Embryonic facial prominence (tissue), 1 donor: Measurements from ENCODE around the gene MLH1.

ENCODE experiments used
- DNase-seq: peaks from one replicate; pipeline ENCODE4 v3.0.0-alpha.2; 2016; ENCODE audit errors: extremely low spot score

MLH1 gene

DNA sequence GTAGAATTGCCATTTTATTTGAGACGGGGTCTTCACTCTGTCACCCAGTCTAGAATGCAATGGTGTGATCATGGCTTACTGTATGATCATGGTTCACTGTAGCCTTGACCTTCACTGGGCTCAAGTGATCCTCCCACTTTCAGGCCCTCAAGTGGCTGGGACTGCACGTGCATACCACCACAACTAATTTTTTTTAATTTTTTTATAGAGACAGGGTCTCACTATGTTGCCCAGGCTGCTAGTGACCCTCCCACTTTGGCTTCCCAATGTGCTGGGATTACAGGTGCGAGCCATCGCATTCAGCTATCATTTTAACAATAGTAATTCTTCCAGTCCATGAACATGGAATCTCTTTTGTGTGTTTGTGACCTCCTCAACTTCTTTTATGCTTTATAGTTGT lies 12.3 kb upstream of the MLH1 start:
- no peak for DNase-seq

DNA sequence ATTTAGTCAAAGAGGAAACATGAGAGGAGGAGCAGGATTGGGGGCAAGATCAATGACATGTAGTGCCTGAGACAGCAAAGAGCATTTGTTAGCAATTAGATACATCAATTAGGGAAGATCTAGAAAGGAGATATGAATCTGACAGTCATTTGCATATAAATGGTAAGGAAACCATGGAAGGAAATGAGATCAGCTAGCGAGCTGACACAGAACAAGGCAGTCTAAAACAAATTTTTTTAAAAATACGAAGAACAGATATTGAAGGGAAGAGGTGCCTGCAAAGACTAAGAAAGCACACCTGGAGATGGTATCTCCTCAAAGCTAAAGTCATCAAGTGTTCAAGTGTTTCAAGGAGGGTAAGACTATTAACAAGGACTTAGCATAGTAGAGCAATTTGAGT lies 5.0 kb upstream of the MLH1 start:
- no peak for DNase-seq

DNA sequence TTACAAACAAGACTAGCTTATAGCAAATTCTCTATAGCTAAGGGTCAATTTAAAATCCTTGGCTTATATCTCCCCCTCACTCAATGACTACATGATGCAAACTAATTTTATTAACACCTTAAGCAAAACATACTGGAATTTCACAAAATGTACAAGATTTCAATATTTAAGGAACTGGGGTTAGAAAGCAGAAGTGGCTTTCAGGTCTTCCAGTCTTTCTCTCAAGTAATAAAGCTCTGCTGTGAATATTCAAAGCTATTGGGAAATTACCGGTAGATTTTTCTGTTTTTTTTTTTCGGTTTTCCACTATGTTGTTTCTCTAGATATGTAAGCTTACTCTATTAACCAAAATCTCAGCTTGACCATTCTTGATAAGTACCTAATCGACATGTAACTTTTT lies 4.3 kb upstream of the MLH1 start:
- DNase-seq = no peak

DNA sequence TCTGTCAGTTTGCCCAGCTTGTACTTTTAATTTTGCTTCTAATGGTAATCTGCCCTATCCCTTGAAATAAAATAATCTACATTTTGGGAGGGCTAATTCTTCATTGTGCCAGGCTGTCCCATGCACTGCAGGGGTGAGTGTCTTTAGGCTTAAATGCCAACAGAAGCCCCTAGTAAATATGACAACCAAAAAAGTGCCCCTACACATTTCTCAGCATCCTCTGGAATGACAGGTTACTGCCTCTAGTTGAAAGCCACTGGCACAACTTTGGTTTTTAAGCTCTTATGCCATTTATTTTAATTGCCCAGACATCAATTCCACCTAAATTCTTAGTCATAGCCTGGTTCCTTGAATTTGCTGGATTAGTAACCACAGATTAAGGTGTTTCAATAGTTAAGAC lies 3.8 kb upstream of the MLH1 start:
- DNase-seq = no peak

DNA sequence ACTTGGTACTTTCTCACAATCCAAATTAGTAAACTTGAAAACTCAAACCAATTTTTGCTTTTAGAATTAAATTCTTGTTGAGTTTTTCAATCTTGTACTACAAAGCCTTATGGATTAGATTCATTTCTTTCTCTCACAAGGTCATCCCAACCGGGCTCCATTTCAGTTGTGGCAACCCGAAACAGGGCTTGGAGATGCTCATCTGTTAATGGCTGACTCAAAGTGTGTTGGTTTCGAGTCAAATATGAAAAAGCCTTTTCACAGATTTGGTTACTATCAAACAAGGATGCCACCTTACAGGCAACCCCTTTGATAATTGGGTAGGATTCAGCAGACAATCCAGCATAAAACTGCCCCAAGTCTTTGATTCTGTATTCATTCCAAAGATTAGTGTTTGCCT lies 2.2 kb upstream of the MLH1 start:
- no peak for DNase-seq

DNA sequence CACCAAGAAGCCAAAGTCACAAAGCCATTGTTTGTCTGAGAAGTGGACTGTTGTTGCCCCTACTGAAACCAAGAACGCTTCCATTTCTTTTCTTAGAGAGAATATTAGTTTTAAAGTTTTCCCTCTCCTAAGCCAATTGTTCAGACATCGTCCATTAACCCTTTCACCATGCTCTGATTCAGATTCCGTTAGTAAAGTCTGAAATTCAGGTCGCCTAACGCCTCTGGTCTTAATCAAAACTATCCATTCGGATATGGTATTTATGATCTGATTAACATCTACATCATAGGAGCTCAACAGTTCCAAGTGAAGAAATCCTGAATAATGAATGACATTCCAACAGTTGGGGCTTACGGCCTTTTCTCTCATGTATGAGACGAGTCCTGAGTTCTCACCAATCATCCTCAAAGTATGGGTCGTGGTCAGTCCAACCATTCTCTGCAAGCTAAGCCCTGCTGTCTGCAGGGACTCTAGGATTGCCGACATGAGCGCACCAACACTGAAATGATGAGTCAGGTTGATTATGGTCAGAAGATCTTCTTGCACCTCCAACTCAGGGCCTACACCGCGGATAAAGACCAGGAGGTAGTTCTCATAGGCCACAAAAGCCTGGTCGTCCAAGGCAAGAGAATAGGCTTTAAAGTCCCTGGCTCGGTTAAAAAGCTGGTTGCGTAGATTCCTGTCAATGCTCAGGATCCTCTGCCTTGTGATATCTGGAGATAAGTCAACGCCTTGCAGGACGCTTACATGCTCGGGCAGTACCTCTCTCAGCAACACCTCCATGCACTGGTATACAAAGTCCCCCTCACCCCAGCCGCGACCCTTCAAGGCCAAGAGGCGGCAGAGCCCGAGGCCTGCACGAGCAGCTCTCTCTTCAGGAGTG lies 1.2 kb upstream of the MLH1 start:
- no peak for DNase-seq

DNA sequence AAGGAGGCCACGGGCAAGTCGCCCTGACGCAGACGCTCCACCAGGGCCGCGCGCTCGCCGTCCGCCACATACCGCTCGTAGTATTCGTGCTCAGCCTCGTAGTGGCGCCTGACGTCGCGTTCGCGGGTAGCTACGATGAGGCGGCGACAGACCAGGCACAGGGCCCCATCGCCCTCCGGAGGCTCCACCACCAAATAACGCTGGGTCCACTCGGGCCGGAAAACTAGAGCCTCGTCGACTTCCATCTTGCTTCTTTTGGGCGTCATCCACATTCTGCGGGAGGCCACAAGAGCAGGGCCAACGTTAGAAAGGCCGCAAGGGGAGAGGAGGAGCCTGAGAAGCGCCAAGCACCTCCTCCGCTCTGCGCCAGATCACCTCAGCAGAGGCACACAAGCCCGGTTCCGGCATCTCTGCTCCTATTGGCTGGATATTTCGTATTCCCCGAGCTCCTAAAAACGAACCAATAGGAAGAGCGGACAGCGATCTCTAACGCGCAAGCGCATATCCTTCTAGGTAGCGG lies 452 bp upstream of the MLH1 start, which contains the start of gene EPM2AIP1:
EPM2AIP1 (minus strand) TSS at position 326 of the 520 bp plus-strand sequence; CDS start at position 272, 54 bp downstream.
- DNase-seq = peak; percentile 100

DNA sequence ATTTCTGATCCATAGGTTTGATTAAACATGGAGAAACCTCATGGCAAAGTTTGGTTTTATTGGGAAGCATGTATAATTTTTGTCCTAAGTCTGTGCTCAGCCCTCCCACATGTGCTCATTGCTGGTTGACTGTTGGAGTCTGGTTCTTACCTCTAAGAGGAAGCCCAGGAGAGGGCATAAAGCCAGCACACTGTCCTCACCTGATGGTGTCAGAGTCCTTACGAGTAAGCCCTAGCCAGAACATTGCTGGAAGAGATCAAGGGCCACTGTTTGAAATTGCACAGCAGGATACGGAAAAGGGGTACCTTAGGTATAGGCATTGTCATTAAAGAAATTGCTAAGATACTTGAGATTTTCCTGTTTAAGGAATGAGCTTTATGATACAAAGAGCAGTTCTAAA lies 21.3 kb downstream of the MLH1 start:
- no peak for DNase-seq

DNA sequence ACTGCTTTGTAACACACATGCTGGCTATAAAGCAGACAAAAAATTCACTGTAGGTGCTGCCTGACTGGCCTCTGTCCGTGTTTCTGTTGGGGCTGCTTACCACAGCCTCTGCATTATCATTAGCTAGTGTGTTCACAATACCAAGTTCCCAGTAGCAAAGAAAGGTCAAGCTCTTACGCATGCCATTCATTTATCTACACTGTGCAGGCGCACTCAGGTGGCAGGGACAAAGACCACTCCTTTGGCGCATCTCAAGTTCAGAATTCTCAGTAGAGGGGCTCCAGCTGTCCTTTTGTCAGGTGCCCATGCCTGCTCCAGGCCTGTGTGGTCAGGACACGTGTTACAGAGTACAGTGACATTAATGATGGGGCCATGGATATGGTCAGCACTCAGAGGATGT lies 22.3 kb downstream of the MLH1 start:
- no peak for DNase-seq

DNA sequence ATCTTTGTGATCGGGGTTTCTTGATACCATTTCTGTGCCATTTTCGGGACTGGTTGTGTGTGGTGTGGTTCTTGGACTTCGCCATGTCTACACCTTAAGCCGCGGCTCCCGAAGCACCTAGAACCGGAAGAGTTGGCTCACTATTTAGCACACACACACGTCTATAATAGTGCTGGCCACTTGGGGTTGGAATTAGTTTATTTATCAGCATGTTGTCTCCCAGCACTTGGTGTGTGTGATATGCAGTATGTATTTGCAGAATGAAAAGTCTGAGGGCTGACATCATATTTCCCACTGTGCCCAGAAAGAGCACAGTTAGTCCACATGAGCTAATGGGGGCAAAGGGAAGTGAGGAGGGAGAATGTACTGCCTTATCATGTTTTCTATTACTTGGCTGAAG lies 23.6 kb downstream of the MLH1 start:
- DNase-seq = no peak

DNA sequence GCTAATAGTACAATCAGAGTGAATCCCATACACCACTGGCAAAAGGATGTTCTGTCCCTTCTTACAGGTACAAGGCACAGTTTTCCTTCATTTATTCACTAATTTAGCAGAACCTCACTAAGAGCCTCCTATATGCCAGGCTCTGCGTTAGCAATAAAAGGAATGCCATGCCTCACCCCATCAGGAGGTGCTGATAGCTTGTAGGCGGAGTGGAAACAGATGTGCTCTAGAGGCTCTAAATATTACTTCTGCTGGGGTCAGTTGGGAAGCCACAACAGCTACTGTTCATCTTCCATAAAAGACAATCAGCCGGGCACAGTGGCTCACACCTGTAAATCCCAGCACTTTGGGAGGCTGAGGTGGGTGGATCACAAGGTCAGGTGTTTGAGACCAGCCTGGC lies 24.4 kb downstream of the MLH1 start:
- no peak for DNase-seq

DNA sequence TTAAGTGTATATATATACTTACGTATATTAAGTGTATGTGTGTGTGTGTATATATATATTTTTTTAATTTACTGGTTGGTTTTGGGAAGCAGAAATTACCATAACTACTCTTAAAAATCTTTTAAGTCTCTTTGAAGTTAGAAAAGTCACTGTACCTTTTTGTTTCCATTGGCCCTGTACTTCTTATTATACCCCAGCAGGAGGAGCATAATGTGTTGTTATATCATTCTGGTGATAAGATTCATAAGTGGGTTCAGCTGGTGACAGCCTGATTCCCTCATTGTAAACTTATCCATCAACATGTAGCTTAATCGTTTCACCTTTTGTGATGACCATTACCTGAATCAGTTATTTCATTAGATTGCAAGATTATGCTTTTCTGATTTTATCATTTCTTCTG lies 30.8 kb downstream of the MLH1 start:
- DNase-seq = no peak

DNA sequence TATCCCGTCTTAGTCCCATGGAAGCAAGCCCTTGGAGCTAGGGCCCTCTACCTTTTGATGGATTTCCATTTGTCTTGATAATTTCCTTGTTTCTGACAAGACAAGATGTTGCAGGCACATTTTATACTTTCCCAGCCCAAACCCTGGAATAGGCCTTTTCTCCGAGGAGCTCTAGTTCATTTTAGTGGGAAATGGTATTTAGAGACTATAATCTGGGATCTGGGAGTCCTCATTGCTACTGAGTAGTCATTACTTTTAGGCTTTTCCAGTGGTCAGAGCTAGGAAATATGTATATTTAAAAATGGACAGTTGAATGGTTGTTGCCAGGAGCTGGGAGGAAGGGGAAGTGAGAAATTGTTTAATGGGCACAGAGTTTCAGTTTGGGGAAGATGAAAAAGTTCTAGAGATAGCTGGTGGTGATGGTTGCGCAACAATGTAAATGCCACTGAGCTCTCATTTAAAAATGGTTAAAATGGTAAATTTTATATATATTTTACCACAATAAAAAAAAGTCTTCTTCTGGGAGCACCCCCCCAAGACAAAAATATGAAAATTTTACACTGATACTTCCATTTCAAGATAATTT lies 31.6 kb downstream of the MLH1 start:
- DNase-seq = no peak

DNA sequence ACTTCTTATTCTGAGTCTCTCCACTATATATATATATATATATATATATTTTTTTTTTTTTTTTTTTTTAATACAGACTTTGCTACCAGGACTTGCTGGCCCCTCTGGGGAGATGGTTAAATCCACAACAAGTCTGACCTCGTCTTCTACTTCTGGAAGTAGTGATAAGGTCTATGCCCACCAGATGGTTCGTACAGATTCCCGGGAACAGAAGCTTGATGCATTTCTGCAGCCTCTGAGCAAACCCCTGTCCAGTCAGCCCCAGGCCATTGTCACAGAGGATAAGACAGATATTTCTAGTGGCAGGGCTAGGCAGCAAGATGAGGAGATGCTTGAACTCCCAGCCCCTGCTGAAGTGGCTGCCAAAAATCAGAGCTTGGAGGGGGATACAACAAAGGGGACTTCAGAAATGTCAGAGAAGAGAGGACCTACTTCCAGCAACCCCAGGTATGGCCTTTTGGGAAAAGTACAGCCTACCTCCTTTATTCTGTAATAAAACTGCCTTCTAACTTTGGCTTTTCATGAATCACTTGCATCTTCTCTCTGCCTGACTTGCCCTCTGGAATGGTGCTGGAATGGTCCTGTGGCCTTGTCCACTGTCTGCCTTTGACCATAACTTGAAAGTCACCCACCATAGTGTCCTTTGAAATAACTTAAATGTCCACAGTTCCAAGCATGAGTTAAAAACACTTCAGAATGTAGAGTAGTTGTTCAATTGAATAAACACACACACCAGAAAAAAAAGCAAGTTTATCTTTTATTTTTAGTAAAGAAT lies 32.4 kb downstream of the MLH1 start:
- DNase-seq = no peak

DNA sequence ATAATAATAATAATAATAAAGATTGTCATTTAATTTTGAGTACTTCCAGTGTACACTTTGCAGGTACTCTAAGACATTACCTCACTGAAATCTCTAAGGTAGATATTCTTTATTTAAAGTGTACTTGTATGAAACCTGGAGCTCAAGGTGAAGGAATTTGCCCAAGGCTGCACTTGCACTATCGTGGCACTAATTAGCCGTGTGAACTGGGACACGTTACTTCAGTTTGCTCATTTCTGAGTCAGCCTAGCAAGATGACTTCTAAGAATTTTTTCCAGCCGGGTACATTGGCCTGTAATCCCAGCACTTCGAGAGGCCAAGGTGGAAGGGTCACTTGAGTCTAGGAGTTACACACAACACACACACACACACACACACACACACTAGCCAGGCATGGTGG lies 33.5 kb downstream of the MLH1 start:
- DNase-seq = no peak

DNA sequence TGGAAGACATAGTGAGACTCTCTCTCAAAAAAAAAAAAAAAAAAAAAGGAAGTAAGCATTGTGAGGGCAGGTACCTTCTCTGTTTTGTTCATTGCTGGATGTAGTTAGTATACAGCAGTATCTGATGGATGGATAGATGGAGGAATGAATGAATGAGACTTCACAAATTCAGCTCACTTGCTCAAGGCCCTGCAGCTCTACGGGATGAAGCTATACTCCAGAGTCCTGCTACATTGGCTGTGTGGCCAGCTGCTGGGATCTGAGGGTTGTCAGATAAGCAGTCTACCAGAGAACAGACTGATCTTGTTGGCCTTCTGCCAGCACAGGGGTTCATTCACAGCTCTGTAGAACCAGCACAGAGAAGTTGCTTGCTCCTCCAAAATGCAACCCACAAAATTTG lies 35.0 kb downstream of the MLH1 start:
- no peak for DNase-seq

DNA sequence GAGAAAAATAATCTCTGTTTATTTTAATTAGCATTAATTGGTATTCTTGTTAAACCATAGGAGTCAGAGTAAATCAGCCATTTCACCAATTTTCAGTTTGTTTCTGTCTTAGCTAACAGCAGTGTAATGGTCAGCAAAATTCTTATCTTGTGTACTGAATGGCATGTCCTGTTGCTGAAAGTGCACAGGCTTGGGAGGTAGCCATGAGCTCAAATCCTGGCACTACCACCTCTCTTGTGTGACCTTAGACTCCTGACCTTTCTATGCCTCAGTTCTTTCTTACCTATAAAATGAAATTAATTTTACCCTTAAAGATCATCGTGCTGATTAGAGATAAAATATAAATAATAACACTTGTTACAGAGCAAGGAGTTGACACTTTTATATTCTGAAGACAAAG lies 35.8 kb downstream of the MLH1 start:
- DNase-seq = no peak

DNA sequence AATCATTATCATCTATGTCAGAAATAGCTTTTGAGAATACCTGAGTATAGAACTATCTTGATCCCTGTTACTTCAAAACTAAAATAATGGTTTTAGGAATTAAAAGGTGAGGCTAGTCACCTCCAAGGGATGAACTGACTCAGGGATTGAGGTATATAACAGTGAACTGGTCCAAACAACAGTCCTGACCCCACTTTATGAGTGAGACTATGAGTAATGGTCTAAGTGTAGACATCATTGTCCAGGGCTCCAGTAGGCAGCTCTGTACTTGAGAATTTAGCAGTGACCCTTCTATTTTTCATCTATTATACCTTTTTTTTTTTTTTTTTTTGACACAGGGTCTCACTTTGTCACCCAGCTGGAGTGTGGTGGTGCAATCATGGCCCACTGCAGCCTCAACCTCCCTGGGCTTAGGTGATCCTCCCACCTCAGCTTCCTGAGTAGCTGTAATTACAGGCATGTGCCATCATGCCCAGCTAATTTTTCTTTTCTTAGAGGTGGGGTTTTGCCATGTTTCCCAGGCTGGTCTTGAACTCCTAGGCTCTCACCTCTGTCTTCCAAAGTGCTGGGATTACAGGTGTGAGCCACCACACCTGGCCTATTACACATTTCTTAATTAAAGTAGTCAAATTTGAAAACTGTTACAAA lies 36.3 kb downstream of the MLH1 start:
- no peak for DNase-seq

DNA sequence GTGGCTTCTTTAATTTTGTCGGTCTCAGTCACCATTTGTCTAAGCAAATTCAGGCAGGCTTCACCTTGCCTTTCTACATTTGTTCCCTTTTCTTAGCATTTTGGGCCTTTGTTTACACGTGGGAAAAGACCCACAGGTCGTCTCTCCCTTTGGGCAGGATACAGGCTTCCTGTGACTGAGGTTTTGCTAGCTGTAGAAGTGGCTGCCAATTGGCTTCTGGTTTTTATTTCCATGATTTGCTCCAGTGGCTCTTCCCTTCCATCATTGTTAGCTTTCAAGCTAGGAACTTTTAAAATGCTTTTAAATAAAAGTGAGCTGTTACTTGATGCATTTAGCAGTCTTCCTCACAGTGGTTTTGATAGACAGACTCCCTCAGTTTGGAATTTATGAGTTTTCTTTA lies 37.3 kb downstream of the MLH1 start:
- DNase-seq = no peak

DNA sequence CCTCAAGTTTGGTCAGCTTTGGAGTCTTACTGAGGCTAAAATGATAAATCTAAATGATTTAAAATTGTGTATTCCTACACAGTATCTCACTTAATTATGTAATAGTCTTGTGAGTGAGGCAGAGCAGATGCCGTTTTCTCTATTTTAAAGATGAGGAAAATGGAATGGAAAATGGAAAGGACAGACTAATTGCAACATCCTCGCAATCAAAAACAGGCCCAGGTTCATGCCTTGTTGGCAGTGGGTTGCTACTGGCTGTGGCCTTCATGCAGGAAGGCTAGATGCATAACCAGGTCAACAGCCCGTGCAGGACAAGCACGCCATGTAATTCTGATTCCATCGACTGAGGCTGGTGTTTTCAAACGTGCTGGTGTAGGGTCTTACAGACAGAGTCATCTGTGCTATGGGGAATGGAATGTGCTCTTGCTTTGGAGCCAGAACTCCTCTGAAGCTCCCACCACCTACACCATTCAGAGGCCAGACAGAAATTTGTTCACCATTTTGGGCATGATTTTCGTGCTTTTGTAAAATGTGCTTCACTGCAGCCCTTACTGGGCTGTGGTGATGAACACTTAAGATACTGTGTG lies 37.9 kb downstream of the MLH1 start:
- no peak for DNase-seq

DNA sequence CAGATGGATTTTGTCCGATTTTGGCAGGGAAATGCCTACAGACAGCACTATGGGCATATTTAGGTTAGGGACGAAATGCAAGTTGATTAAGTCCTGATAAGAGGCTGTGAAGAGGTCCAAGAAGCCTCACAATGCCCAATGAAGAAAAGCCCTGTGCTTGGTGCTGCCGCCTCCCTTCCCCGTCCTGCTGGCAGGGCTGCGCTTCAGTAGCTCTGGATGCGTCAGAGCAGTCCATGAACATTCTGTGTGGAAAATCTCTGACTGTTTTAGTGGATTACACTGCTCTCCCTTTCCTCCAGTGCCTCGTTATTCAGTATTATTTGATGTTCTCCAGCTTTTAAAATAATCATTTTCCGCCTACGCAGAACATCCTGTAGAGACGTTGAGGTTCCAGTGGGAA lies 39.6 kb downstream of the MLH1 start:
- DNase-seq = no peak

DNA sequence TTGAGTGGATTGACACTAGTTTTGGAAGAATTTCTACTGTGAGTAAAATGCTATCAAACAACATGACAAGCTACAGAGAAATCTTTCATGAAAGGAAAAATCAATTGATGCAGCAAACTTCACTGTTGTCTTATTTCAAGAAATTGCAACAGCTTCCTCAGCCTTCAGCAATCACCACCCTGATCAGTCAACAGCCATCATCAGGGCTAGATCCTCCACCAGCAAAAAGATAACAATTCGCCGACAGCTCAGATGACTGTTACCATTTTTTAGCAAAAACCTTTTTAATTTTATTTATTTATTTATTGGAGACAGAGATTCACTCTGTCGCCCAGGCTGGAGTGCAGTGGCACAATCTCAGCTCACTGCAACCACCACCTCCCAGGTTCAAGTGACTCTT lies 44.0 kb downstream of the MLH1 start:
- DNase-seq = no peak
